Hindlimb muscle (tissue), 1 donor: ENCODE results near the gene HIVEP3. TPM values are rescaled to one million over a fixed set of nuclear protein-coding genes. Genes with fewer than 3 reads are reported as not detected.

Experiments used
- DNase-seq: peaks from one replicate; pipeline ENCODE4 v3.0.0-alpha.2; 2013
- polyA plus RNA-seq: library from polyadenylated mRNA; unstranded; fragments of 120-200 nt; gene quantifications from one replicate; pipeline ENCODE4 v1.2.1, GENCODE V29; 2013; ENCODE audit not compliant: insufficient read length

Gene HIVEP3
- polyA plus RNA-seq, 1 donor: 3.1 TPM

DNA sequence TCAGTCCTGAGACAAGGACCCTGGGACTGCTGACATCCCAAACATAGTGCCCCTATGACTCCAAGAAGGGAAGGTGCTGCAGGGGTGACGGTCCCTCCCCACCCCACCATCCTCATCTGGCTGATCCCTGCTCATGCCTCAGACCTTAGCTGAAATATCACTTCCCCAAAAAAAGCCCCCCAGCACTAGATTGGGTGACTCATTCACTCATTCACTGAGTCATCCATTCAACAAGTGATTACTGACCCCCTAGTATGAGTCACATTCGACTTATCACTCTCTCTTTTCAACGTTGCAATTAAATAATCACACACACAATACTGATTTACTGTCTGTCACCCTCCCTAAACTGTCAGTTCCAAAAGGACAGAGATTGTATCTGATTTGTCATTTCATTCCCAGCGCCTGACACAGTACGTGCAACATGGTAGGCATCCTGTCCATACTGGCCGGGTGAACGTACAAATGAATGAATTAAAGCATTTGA, 48.6 kb downstream of the HIVEP3 start:
- DNase-seq: no peak

DNA sequence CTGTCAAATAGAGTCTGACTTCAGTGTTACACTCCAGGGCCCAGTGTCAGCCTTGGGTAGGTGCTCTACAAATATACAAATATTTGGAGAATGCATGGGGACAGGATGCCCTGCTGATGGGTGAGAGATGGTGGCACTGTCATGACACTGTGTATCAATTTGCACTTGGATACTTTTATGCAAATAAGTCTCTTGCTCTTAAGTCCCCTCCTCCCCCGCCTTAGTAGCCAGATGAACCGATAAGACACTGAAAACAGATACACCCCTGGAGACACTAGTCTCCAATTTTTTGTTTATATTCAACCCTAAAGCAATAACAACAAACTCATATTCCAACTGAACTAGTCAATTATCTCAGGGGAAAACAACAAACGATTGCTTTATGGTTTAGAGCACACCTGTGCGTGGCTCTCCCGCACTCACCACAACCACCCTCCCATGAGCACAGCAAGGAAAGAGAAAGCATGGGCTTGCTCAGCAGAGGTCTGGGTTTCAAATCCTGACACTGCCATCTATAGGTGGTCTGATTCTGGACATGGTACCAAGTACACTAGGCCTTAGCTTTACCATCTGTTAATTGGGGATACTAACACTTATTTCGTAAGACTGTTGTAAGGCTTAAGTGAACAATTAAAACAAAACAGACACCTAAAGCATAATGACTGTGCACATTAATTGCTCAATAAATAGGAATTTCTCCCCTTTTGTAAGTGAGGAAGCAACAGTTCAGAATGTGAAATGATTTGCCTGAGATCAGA, 50.3 kb downstream of the HIVEP3 start:
- DNase-seq: no peak

DNA sequence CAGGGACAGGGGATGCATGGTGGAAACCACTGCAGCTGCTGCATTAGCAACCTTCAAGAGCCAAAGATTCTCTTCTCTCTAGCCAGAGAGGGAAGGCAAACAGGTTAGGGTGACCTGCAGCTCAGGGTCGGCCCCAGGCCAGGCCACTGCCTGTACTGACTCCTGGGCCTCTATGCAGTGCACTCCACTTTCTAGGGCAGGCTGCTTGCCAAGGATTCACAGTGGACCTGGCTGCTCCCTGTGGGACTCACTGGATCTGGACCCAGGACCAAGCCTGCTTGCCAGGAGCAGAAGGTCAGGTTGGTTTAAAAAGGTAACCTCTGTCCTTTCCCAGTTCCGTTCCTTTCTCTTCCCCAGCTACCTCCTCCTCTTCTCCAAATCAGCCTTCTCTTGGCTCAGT, 52.4 kb downstream of the HIVEP3 start:
- DNase-seq: no peak

- DNase-seq: no peak
These were observed 54.2 kb downstream of the HIVEP3 start for GRCh38 chr1:41864471-41865040.

- DNase-seq: no peak
These were observed 55.0 kb downstream of the HIVEP3 start for GRCh38 chr1:41863718-41864117.

GRCh38 chr1:41862384-41863221, 56.1 kb downstream of the HIVEP3 start:
- DNase-seq: no peak

- no peak for DNase-seq
These were observed 57.0 kb downstream of the HIVEP3 start for GRCh38 chr1:41861535-41862383.

DNA sequence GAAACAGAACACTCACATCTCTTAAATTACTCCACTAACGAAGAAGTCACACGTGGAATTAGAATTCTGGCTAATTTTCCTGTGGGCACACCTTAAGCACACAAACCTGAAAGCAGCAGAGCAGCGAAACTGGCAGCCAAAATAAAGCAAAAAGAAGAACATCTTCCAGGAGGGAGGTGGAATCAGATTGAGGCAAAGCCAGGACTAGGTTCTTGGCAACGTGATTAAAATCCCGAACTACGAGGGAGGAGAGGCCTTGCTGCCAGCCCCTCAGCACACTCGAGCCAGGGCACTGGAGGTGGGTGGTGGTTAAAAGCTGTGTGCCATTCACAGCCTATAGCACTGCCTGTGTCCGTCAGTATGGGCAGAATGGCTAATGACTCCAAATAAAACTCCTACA, 58.0 kb downstream of the HIVEP3 start:
- no peak for DNase-seq

- no peak for DNase-seq
These were observed 58.5 kb downstream of the HIVEP3 start for GRCh38 chr1:41860214-41860613.

- DNase-seq: no peak
These were observed 59.0 kb downstream of the HIVEP3 start for GRCh38 chr1:41859686-41860085.

DNA sequence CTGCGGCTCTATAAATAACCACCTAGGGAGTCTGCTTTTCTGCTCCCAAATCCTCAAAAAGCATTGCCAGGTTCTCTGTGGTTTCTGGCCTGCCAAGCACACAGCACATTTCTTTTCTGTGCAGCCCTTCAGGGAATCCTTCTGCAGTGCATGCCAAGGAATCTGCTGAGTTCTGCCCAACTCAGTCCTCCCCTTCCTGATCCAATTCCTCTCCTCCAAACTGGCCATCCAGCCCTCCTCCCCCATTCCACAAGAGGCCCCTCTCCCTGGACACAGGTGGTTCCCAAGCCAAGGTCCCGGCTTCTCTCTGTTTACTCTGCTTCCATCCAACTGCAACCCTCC, 61.8 kb downstream of the HIVEP3 start:
- no peak for DNase-seq

DNA sequence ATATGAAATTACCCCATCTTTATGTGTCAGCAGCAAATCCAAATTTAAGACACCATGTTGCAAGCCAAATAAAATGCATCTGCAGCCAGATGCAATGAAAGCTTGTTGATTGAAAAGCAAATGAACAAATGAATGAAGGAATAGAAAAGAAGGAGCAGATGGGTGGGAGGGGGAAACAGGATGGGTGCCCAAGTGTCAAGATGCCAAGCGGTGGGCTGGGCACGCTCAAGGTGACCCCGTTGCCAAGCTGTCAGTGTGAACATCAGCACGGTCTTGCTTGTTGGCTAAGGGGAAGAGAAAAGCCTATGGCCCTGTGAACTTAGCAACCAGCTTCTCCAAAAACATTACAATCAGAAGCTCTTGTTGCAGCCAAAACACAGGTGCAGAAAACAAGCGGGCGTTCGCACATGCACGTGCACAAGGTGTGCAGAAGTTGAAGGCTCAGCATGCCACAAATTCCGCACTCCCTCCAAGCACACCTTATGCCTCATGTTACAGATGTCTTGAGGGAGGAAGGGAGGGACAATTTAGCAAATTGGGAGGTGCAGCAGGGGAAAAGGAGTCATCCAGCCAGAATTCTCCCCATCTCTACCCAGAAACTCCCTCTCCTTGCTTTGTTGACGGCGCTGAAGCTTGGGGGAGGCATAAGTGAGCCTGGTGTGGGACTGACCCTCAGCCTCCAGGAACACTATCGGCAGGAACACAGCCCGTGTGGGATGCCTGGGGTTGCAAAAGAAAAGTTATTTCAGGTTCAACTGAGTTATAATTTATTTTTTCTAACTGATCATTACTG, 62.4 kb downstream of the HIVEP3 start:
- DNase-seq: no peak

DNA sequence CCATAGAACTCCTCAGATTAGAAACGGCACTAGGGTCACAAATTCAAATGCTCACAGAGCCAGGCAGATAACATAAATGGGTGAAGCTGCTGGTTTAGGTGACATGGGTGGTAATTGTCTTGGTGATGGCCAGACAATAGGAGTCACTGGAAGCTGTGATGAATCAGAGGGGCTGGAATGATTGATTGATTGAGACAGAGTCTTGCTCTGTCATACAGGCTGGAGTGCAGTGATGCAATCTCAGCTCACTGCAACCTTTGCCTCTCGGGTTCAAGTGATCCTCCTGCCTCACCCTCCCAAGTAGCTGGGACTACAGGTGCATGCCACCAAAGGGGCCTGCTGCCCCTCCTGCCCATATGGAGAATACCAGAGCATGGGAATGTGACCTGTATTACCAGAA, 63.0 kb downstream of the HIVEP3 start:
- DNase-seq: no peak

- no peak for DNase-seq
These were observed 64.8 kb downstream of the HIVEP3 start for GRCh38 chr1:41853907-41854306.

DNA sequence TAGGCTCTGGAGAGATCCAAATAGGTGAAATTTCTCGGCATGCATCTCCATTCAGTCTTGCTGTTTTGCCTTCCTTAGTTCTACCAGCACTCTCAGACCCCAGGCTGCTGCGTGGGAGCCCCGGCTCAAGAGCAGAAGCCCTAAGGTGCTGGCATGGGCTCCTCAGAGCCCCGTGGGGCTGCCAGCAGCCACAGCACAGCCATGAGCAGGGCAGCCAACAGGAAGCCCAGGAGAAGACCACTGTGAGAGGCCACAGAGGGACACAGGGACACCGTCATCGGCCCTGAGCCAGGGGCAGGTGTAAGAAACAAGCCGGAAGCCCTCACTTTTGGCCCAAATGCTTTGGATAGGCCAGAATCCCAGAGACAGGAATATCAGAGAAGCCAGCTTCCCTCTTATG, 66.6 kb downstream of the HIVEP3 start:
- DNase-seq: no peak

GRCh38 chr1:41851589-41851988, 67.1 kb downstream of the HIVEP3 start:
- no peak for DNase-seq

DNA sequence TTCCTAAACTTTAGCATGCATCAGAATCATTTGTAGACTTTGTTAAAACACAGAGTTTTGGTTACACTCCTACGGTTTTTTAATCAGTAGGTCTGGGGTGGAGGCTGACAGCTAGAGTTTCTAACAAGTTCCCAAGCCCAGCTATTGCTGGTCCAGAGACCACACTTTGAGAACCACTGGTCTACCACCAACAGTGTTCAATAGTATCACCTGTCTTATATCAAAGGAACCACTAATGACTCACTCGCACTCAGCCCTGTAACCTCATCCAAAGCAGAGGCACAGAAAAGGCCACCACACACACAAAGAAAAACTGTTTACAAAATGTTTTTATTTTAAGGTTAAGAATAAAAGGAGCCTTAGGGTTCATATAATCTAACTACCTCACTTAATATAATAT, 68.7 kb downstream of the HIVEP3 start:
- DNase-seq: no peak

DNA sequence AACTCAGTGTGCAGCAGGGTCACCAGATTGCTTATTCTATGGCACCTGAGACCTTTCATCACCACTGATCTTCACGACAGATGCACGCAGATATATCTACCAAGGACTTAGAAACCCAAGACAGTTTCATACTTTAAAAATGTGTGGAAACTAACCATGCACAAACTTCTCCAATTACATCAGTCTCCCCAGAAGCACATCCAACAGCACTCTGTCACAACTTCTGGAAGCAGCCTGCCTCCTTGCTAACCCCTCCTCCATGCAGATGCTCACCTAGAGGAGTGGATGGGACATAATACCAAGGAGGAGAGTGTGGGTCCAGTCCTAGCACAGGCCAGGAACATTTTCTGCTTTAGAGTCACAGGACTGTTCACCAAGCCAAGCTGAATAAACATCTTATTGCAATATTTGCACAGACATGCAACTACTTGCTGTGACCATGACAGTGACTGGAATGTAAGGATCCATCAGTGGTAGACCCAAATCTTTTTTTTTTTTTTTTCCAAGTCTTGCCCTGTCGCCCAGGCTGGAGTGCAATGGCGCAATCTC, 69.4 kb downstream of the HIVEP3 start:
- no peak for DNase-seq

DNA sequence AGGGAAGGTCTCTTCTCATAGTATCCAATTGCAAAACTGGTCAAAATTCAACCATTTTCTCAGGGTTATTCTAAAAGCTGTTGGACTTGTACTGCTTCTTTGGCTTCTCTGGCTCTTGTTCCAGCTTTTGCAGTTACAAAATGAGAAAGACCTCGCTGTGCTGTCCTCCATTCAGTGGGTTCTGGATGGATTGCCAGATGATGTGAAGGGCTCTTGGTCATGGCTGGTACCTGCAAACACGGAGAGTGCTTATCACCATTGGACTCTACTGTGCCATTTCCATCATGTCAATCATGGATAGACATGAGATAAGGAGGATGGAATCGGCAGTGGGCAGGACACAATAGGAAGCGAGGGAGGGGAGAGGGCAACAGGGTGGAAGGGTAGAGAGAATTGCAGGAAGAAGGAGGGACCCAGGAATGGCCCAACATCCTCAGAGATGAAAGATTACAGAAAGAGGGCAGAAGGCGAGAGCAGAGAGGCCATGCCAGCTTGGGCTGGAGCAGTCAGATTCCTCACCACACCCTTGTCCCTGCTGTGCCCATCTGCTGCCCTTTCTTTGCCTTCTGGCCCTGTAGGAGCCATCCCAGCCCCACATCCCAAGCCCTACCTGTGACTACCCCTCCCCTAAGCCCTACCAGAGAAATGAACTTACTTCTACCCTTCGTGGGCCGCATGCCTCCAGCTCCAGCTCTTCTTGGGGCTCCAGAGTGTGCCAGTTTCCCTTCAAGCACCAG, 70.3 kb downstream of the HIVEP3 start:
- no peak for DNase-seq

- no peak for DNase-seq
These were observed 71.0 kb downstream of the HIVEP3 start for GRCh38 chr1:41847733-41848132.
